Activated CD4-positive, alpha-beta T cell treated with anti-CD3 and anti-CD28 coated beads, Interleukin-2, amount 10 ng/mL, durations not matched to agents 24 days and 14 days (primary cell): ENCODE measurements around the gene REEP3. TPM values are rescaled to one million over a fixed set of nuclear protein-coding genes. Genes with fewer than 3 reads are reported as not detected.
"Not testable (repeated sequence)": the region's sequence is repeated elsewhere in the genome, so short reads cannot be mapped to it uniquely, and the experiment has no call there.

Source experiments
- DNase-seq: peaks from one replicate; pipeline ENCODE4 v3.0.0; 2022
- H3K27ac Mint-ChIP-seq: one replicate; pipeline ENCODE4 v1.8.0; 2022; ENCODE audit warnings: mild to moderate bottlenecking, mixed read lengths
- H3K27me3 Mint-ChIP-seq: one replicate; pipeline ENCODE4 v1.8.0; 2022; ENCODE audit warnings: mixed read lengths
- H3K36me3 Mint-ChIP-seq: one replicate; pipeline ENCODE4 v1.8.0; 2022; ENCODE audit warnings: low read depth, mild to moderate bottlenecking, mixed read lengths
- H3K4me1 Mint-ChIP-seq: one replicate; pipeline ENCODE4 v1.8.0; 2021; ENCODE audit warnings: mixed read lengths
- H3K4me3 Mint-ChIP-seq: one replicate; pipeline ENCODE4 v1.8.0; 2022; ENCODE audit warnings: mild to moderate bottlenecking, moderate library complexity, mixed read lengths
- H3K9me3 Mint-ChIP-seq: one replicate; pipeline ENCODE4 v1.8.0; 2021; ENCODE audit warnings: mixed read lengths
- intact Hi-C: fragments of 100-400 bp; cut with micrococcal nuclease; formaldehyde crosslinking; loops from one replicate; pipeline ENCODE4 v1.15.1; 2023
- total RNA-seq: library from RNA; stranded (reverse); gene quantifications from 2 replicates; pipeline ENCODE4 v1.2.3, GENCODE V29; 2022

REEP3 gene
- total RNA-seq, 1 donor from 2014 or later = 23.6 TPM

GRCh38 chr10:63547628-63548360 is 26.6 kb downstream of the REEP3 start:
- intact Hi-C loops = no loop called here
- H3K27ac Mint-ChIP-seq = no peak overlapping the region
- no peaks in the 10 kb centered on the region for H3K27me3 Mint-ChIP-seq
- H3K4me3 Mint-ChIP-seq = no peak overlapping the region
- no peaks in the 10 kb centered on the region for H3K9me3 Mint-ChIP-seq
- peaks cover 8% of the 10 kb centered on the region for H3K36me3 Mint-ChIP-seq
- H3K4me1 Mint-ChIP-seq = peaks cover 8% of the 10 kb centered on the region
- DNase-seq = no peak

GRCh38 chr10:63548860-63549259 is 27.7 kb downstream of the REEP3 start:
- Mint-ChIP-seq H3K27me3 (no peaks in the 10 kb centered on the region), H3K27ac (no peak overlapping the region)
- no peak for DNase-seq

GRCh38 chr10:63549810-63550209 is 28.6 kb downstream of the REEP3 start:
- intact Hi-C loops = no loop called here
- Mint-ChIP-seq H3K27me3 (no peaks in the 10 kb centered on the region), H3K27ac (no peak overlapping the region), H3K4me1 (peaks cover 11% of the 10 kb centered on the region), H3K36me3 (peaks cover 11% of the 10 kb centered on the region), H3K9me3 (no peaks in the 10 kb centered on the region), H3K4me3 (no peak overlapping the region)
- no peak for DNase-seq

More at GRCh38 chr10:63548860-63549259, 27.7 kb downstream of the REEP3 start:
- peaks cover 11% of the 10 kb centered on the region for H3K36me3 Mint-ChIP-seq
- H3K4me3 Mint-ChIP-seq = no peak overlapping the region
- H3K4me1 Mint-ChIP-seq = peaks cover 9% of the 10 kb centered on the region
- no peaks in the 10 kb centered on the region for H3K9me3 Mint-ChIP-seq
- intact Hi-C loops = no loop called here

GRCh38 chr10:63553031-63553430 is 31.8 kb downstream of the REEP3 start:
- Mint-ChIP-seq H3K9me3 (no peaks in the 10 kb centered on the region), H3K4me3 (no peak overlapping the region), H3K27ac (no peak overlapping the region), H3K36me3 (peaks cover 4% of the 10 kb centered on the region), H3K4me1 (peaks cover 11% of the 10 kb centered on the region), H3K27me3 (no peaks in the 10 kb centered on the region)
- no peak for DNase-seq
- intact Hi-C loops = no loop called here

- Mint-ChIP-seq H3K4me3 (no peak overlapping the region), H3K27me3 (no peaks in the 10 kb centered on the region), H3K4me1 (peaks cover 11% of the 10 kb centered on the region), H3K27ac (peak overlapping the region; percentile 9), H3K36me3 (peaks cover 4% of the 10 kb centered on the region), H3K9me3 (no peaks in the 10 kb centered on the region)
- no peak for DNase-seq
- intact Hi-C loops = no loop called here
Measured at GRCh38 chr10:63553473-63553872, 32.3 kb downstream of the REEP3 start.

GRCh38 chr10:63554657-63555056 is 33.5 kb downstream of the REEP3 start:
- H3K27ac Mint-ChIP-seq = peak overlapping the region; percentile 38
- no peaks in the 10 kb centered on the region for H3K27me3 Mint-ChIP-seq
- intact Hi-C loops = no loop called here
- H3K4me3 Mint-ChIP-seq = no peak overlapping the region
- no peaks in the 10 kb centered on the region for H3K9me3 Mint-ChIP-seq
- peak; percentile 81 for DNase-seq
- peaks cover 3% of the 10 kb centered on the region for H3K36me3 Mint-ChIP-seq
- peaks cover 11% of the 10 kb centered on the region for H3K4me1 Mint-ChIP-seq

- intact Hi-C loops = no loop called here
- no peaks in the 10 kb centered on the region for H3K9me3 Mint-ChIP-seq
- no peak overlapping the region for H3K4me3 Mint-ChIP-seq
- H3K4me1 Mint-ChIP-seq = peaks cover 11% of the 10 kb centered on the region
- no peaks in the 10 kb centered on the region for H3K27me3 Mint-ChIP-seq
- no peak for DNase-seq
- H3K36me3 Mint-ChIP-seq = peaks cover 3% of the 10 kb centered on the region
- H3K27ac Mint-ChIP-seq = no peak overlapping the region
Measured at GRCh38 chr10:63555330-63555729, 34.1 kb downstream of the REEP3 start.

- intact Hi-C loops = no loop called here
- Mint-ChIP-seq H3K4me1 (peaks cover 10% of the 10 kb centered on the region), H3K27ac (no peak overlapping the region), H3K9me3 (no peaks in the 10 kb centered on the region), H3K27me3 (no peaks in the 10 kb centered on the region), H3K36me3 (peaks cover 3% of the 10 kb centered on the region), H3K4me3 (no peak overlapping the region)
- DNase-seq = no peak
Measured at GRCh38 chr10:63558132-63558784, 37.1 kb downstream of the REEP3 start.

GRCh38 chr10:63561341-63561740 is 40.1 kb downstream of the REEP3 start:
- H3K27me3 Mint-ChIP-seq = no peaks in the 10 kb centered on the region
- DNase-seq = no peak

GRCh38 chr10:63562391-63562790 is 41.2 kb downstream of the REEP3 start:
- intact Hi-C loops = no loop called here
- H3K9me3 Mint-ChIP-seq = no peaks in the 10 kb centered on the region
- no peak for DNase-seq
- no peaks in the 10 kb centered on the region for H3K27me3 Mint-ChIP-seq
- H3K4me1 Mint-ChIP-seq = peaks cover 10% of the 10 kb centered on the region
- no peak overlapping the region for H3K4me3 Mint-ChIP-seq
- no peak overlapping the region for H3K27ac Mint-ChIP-seq
- no peaks in the 10 kb centered on the region for H3K36me3 Mint-ChIP-seq

More at GRCh38 chr10:63561341-63561740, 40.1 kb downstream of the REEP3 start:
- no peak overlapping the region for H3K27ac Mint-ChIP-seq
- intact Hi-C loops = no loop called here
- peaks cover 6% of the 10 kb centered on the region for H3K4me1 Mint-ChIP-seq
- H3K9me3 Mint-ChIP-seq = no peaks in the 10 kb centered on the region
- H3K4me3 Mint-ChIP-seq = no peak overlapping the region
- H3K36me3 Mint-ChIP-seq = no peaks in the 10 kb centered on the region

GRCh38 chr10:63562857-63563256 is 41.7 kb downstream of the REEP3 start:
- intact Hi-C loops = no loop called here
- Mint-ChIP-seq H3K4me3 (no peak overlapping the region), H3K27ac (no peak overlapping the region), H3K36me3 (no peaks in the 10 kb centered on the region), H3K4me1 (peaks cover 10% of the 10 kb centered on the region), H3K27me3 (no peaks in the 10 kb centered on the region), H3K9me3 (no peaks in the 10 kb centered on the region)
- DNase-seq = no peak

- no peak for DNase-seq
- H3K36me3 Mint-ChIP-seq = no peaks in the 10 kb centered on the region
- intact Hi-C loops = no loop called here
- H3K27ac Mint-ChIP-seq = no peak overlapping the region
- no peaks in the 10 kb centered on the region for H3K9me3 Mint-ChIP-seq
- H3K4me3 Mint-ChIP-seq = no peak overlapping the region
- H3K27me3 Mint-ChIP-seq = no peaks in the 10 kb centered on the region
- H3K4me1 Mint-ChIP-seq = peaks cover 10% of the 10 kb centered on the region
Measured at GRCh38 chr10:63563623-63564022, 42.4 kb downstream of the REEP3 start.

- H3K27ac Mint-ChIP-seq, intact Hi-C loops, H3K4me3 Mint-ChIP-seq, H3K4me1 Mint-ChIP-seq, H3K27me3 Mint-ChIP-seq, H3K36me3 Mint-ChIP-seq, DNase-seq, H3K9me3 Mint-ChIP-seq: not testable (repeated sequence)
Measured at GRCh38 chr10:63564731-63565130, 43.5 kb downstream of the REEP3 start.

- no peaks in the 10 kb centered on the region for H3K27me3 Mint-ChIP-seq
- peaks cover 25% of the 10 kb centered on the region for H3K36me3 Mint-ChIP-seq
- H3K9me3 Mint-ChIP-seq = no peaks in the 10 kb centered on the region
- H3K4me3 Mint-ChIP-seq = no peak overlapping the region
- no peak for DNase-seq
- intact Hi-C loops = loop anchor here (2.0 kb wide), 1 partner anchor 56 kb away; no protein-coding TSS in a partner anchor
- H3K27ac Mint-ChIP-seq = peak overlapping the region; percentile 76
- peaks cover 15% of the 10 kb centered on the region for H3K4me1 Mint-ChIP-seq
Measured at GRCh38 chr10:63573068-63573697, 52.0 kb downstream of the REEP3 start.
